Activated CD4-positive, alpha-beta T cell treated with anti-CD3 and anti-CD28 coated beads, Interleukin-2, Interleukin-6, amounts not matched to agents 100 ng/mL and 50 ng/mL, durations not matched to agents 16 hours and 8 hours (primary cell): ENCODE data around the gene MAML1.
"Not testable (repeated sequence)": the region's sequence is repeated elsewhere in the genome, so short reads cannot be mapped to it uniquely, and the experiment has no call there.

ENCODE experiments used
- DNase-seq: peaks from one replicate; pipeline ENCODE4 v3.0.0-alpha.2; 2020

The MAML1 gene

DNA sequence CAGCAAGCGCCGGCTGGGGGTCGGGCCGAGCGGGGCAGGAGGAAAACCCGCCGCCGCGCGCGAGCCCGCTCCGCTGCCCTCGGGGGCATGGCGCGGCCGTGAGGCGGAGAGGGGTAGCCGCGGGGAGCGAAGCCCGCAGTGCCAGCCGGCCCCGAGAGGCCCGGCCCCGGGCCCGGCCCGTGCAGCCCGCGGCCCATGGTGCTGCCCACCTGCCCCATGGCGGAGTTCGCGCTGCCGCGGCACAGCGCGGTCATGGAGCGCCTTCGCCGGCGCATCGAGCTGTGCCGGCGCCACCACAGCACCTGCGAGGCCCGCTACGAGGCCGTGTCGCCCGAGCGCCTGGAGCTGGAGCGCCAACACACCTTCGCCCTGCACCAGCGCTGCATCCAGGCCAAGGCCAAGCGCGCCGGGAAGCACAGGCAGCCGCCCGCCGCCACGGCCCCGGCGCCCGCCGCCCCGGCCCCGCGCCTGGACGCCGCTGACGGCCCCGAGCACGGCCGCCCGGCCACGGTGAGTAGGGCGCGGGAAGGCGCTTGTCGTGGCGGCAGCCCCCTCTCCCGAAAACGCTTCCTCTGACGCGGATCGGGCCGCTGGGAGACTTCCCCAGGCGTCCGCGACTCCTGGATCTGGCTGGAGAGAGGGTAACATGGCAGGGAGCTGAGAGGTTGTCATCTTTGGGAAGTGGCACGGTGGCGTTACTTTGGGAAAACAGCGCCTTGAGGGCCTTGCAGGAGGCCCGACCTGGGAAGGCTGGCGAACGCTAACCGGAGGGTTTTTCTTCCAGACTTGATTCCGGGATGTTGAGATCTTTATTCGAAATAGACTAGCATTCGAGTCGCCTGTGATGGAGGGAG is 523 bp downstream of the MAML1 start:
- peak; percentile 43 for DNase-seq

GRCh38 chr5:179733772-179734126 is 1.1 kb downstream of the MAML1 start:
- DNase-seq, result no peak

GRCh38 chr5:179734536-179735164 is 2.0 kb downstream of the MAML1 start:
- no peak for DNase-seq

GRCh38 chr5:179738742-179739141 is 6.1 kb downstream of the MAML1 start:
- no peak for DNase-seq

GRCh38 chr5:179744106-179744505 is 11.5 kb downstream of the MAML1 start:
- not testable (repeated sequence) for DNase-seq

DNA sequence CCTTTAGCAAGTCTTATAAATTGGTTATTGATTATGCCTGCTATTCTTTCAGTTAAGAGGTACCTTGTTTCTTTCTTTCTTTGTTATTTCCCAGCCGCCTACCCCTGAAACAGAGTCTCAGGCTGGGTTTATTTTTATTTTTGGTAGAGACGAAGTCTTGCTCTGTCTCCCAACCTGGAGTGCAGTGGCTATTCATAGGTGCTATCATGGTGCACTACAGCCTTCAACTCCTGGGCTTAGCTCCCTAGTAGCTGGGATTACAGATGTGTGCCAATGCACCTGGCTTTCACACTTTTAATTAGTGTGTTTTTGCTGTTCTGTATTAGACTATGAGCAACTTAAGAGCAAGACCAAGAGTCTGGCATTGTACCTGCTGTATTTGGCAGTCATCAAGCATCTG is 14.2 kb downstream of the MAML1 start:
- no peak for DNase-seq

DNA sequence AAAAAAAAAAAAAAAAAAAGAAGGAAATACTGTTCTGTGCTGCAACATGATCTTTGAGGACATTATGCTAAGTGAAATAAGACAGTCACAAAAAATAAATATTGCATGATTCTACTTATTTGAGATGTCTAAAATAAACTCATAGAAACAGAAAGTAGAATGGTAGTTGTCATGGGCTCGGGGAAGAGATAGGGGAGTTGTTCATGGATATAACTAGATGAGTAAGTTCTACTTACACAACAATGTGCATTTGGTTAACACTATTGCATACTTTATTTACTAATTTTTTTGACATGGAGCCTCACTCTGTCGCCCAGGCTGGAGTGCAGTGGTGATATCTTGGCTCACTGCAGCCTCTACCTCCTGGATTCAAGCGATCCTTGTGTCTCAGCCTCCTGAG is 15.2 kb downstream of the MAML1 start:
- no peak for DNase-seq

GRCh38 chr5:179749857-179750508 is 17.4 kb downstream of the MAML1 start:
- DNase-seq, result no peak

DNA sequence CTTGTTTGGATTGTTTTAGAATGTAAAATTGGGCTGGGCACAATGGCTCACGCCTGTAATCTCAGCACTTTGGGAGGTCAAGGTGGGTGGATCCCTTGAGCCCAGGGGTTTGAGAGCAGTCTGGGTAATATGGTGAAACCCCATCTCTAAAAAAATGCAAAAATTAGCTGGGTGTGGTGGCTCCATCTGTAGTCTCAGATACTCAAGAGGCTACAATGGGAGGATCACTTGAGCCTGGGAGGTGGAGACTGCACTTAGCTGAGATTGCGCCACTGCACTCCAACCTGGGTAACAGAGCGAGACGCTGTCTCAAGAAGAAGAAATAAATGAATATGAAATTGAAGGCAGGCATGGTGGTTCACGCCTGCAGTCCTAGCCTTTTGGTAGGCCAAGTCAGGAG is 21.3 kb downstream of the MAML1 start:
- no peak for DNase-seq

- DNase-seq, result no peak
These were observed 22.4 kb downstream of the MAML1 start for GRCh38 chr5:179755022-179755421.

- no peak for DNase-seq
These were observed 26.3 kb downstream of the MAML1 start for GRCh38 chr5:179758955-179759354.

GRCh38 chr5:179759581-179760551 is 27.2 kb downstream of the MAML1 start:
- DNase-seq, result peak; percentile 47

DNA sequence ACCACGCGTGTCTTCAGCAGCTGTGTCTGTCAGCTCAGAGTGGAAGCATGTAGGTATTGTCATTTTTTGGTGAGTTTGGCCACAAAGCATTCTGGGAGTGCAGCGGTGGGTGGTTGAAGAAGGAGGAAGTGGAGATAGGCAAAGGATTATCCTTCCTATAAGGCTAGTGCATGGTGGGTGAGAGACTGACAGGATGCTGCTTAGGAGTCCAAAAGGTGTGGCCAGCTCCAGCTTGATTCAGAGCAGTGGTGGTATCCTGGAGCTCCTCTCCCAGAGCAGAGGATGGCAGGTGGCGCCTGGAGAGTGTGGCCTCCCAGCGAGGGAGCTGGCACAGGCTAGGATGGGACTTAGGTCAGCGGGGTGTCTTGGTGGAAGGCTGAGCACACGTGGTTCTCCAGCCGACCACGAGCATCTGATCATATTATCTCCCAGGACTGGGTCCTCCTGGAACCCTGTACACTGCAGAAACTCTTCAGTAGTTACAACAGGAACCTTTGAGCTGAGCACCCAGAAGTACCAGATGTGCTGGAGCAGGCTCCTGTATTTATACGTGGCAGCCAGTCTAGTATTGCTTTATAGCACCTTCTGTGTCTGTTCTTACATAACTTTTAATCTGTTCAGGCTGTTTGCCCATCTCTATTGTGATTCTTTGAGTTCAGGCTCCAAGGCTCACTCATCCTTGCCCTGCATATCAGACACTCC is 29.6 kb downstream of the MAML1 start:
- peak; percentile 34 for DNase-seq

DNA sequence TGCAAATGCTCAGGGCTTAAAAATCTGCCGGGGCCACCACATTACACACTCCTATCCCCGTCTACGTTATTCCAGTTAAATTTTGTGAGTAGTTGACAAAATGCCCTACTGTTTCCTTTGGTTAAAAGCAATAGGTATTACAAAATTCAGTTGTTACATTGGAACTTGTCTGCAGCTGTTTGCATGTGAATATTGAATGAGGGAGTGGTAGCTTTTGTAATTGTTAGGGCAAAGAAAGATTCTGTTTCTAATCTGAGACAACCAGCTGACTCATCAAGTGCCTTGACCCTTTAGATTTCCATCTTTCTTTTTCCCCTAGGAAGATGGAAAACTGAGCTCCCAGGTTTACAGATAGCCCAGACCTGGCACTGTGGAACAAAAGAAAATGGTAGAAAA is 30.2 kb downstream of the MAML1 start:
- no peak for DNase-seq

GRCh38 chr5:179763215-179763945 is 30.8 kb downstream of the MAML1 start:
- DNase-seq, result peak; percentile 57

DNA sequence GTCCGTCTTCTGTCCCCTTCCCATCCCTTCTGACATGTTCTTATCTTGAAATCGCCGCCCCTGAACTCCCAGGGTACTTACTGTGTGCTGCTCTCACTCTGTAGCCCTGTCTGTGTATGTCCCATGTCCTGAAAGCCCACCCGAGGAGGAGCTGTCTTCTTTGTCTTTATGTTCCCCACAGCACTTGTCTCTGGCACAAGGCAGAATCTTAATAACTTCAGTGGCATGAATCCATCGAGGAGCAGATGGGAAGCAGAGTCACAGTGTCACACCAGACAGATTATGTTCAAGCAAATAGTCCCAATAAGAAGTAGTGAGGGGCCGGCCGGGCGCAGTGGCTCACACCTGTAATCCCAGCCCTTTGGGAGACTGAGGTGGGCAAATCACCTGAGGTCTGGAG is 31.4 kb downstream of the MAML1 start:
- DNase-seq, result no peak

GRCh38 chr5:179765400-179765799 is 32.8 kb downstream of the MAML1 start:
- no peak for DNase-seq

DNA sequence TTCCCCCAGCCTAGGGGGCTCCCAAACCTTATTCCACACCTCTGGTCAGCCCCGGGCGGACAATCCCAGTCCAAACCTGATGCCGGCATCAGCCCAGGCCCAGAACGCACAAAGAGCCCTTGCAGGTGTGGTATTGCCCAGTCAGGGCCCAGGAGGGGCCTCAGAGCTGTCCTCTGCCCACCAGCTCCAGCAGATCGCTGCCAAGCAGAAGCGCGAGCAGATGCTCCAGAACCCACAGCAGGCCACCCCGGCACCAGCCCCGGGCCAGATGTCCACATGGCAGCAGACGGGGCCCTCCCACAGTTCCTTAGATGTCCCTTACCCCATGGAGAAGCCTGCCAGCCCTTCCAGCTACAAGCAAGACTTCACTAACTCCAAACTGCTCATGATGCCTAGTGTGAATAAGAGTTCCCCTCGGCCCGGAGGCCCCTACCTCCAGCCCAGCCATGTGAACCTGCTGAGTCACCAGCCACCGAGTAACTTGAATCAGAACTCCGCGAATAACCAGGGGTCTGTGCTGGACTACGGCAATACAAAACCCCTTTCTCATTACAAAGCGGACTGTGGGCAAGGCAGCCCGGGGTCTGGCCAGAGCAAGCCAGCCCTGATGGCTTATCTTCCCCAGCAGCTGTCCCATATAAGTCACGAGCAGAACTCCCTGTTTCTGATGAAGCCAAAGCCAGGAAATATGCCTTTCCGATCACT is 33.6 kb downstream of the MAML1 start:
- DNase-seq, result no peak

DNA sequence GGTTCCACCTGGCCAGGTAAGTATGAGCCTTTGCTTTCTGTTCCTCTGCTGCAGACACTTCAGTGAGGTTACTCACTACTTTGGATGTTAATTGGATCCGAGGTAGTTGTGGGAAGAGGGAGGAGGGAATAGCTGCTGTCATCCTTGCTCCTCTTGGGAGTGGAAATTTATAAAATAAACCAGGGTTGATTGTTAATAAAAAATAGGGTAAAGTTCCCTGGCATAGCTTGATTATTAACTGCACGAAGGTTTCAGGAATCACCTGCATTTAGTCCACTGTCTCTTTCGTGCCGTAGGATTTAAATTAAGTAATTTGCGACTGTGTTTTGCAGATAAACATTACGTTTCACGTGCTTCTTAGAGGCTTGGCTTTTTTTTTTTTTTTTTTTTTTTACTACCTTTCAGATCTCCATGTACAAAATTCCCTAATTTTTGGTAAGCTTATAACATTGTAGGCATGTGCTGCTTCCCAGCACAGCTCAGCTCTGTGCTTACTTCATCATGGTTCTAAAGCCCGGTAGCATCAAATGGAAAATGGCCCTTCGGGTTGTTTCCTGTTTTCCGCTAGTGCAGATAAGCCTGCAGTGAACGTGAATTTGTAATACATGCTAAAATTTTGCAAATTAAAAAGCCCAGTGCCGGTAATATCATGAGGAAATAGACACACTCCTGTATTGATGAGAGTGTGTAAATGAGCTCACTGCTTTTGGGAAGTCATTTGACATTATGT is 34.3 kb downstream of the MAML1 start:
- no peak for DNase-seq

DNA sequence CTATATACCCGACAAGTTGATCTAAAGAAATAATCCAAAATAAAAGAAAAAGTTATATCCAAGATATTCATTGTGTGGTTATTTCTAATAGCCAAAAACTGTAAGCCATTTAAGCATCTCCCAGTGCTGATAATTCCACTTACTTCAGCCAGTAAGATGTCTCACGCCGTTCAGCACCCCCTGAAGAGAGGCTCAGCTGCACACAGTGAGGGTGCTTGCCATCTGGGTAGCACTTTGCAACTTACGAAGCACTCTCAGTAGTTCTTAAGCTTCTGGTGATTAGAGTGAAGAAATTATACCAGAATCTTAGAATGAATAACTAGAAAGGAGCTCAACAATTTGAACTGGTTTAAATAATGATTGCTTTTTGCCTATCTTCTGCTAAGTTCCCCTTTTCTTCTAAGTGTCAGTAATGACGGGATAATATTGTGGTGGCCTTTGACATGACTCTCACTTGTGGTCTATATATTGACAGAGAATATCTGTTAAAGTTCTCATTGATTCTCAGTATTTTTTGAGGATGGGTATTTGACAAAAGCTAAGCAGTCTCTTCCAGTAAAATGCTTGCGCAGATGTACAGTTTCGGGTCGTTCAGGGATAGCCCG is 35.0 kb downstream of the MAML1 start:
- DNase-seq, result no peak
